RCC 7860 (cell line): ENCODE measurements around the gene EXD1.
A peak's percentile ranks its signal among the peaks of the same experiment; 100 is the strongest.
"Not testable (repeated sequence)": the region's sequence is repeated elsewhere in the genome, so short reads cannot be mapped to it uniquely, and the experiment has no call there.

Experiments
- DNase-seq: peaks from one replicate; pipeline ENCODE4 v3.0.0-alpha.2; 2015; ENCODE audit warnings: low spot score
- FAIRE-seq: peaks from 2 replicates; lab custom pipeline; 2012; peaks lifted over from hg19 to GRCh38; lab: Jason Lieb, UNC

Gene EXD1

GRCh38 chr15:41230650-41231421 lies at the start of gene EXD1, which contains the start of gene CHP1:
TSS of gene EXD1 (minus strand) at chr15:41230757. CDS start at chr15:41226575, 4,182 bp downstream.
TSS of gene CHP1 (plus strand) at chr15:41231268. CDS start at chr15:41231383, 115 bp downstream.
- DNase-seq (peak; percentile 93), FAIRE-seq (peak; percentile 83)

GRCh38 chr15:41279535-41280283 lies 49.2 kb upstream of the EXD1 start:
- no peak for FAIRE-seq
- no peak for DNase-seq

- no peak for FAIRE-seq
- no peak for DNase-seq
These were observed 47.8 kb upstream of the EXD1 start for GRCh38 chr15:41278319-41278718.

GRCh38 chr15:41276831-41277230 lies 46.3 kb upstream of the EXD1 start:
- DNase-seq (peak; percentile 36), FAIRE-seq (no peak)

- FAIRE-seq, result no peak
These were observed 39.3 kb upstream of the EXD1 start for GRCh38 chr15:41269887-41270286.

GRCh38 chr15:41263891-41264351 lies 33.4 kb upstream of the EXD1 start:
- DNase-seq (no peak), FAIRE-seq (no peak)

More at GRCh38 chr15:41269887-41270286, 39.3 kb upstream of the EXD1 start:
- DNase-seq, result no peak

GRCh38 chr15:41262571-41262970 lies 32.0 kb upstream of the EXD1 start:
- no peak for FAIRE-seq

GRCh38 chr15:41260924-41261323 lies 30.4 kb upstream of the EXD1 start:
- FAIRE-seq, DNase-seq: not testable (repeated sequence)

More at GRCh38 chr15:41262571-41262970, 32.0 kb upstream of the EXD1 start:
- no peak for DNase-seq

- DNase-seq, result no peak
- FAIRE-seq, result no peak
These were observed 29.1 kb upstream of the EXD1 start for GRCh38 chr15:41259546-41260189.

- no peak for DNase-seq
- FAIRE-seq, result no peak
These were observed 28.4 kb upstream of the EXD1 start for GRCh38 chr15:41258750-41259471.

GRCh38 chr15:41256577-41257038 lies 26.1 kb upstream of the EXD1 start:
- no peak for DNase-seq
- no peak for FAIRE-seq

GRCh38 chr15:41256103-41256502 lies 25.5 kb upstream of the EXD1 start:
- FAIRE-seq, result no peak

GRCh38 chr15:41254560-41254959 lies 24.0 kb upstream of the EXD1 start:
- FAIRE-seq (no peak), DNase-seq (no peak)

More at GRCh38 chr15:41256103-41256502, 25.5 kb upstream of the EXD1 start:
- DNase-seq, result no peak

GRCh38 chr15:41251411-41251810 lies 20.9 kb upstream of the EXD1 start:
- FAIRE-seq (no peak), DNase-seq (no peak)

- not testable (repeated sequence) for DNase-seq, FAIRE-seq
These were observed 20.2 kb upstream of the EXD1 start for GRCh38 chr15:41250745-41251144.

- DNase-seq (no peak), FAIRE-seq (no peak)
These were observed 10.8 kb upstream of the EXD1 start for GRCh38 chr15:41241221-41241964.

- FAIRE-seq (no peak), DNase-seq (no peak)
These were observed 7.5 kb upstream of the EXD1 start for GRCh38 chr15:41238100-41238499.

GRCh38 chr15:41235929-41236328 lies 5.4 kb upstream of the EXD1 start:
- FAIRE-seq, result no peak
- no peak for DNase-seq

- FAIRE-seq, result not testable (repeated sequence)
These were observed 4.7 kb upstream of the EXD1 start for GRCh38 chr15:41235228-41235627.

GRCh38 chr15:41233367-41233771 lies 2.8 kb upstream of the EXD1 start:
- DNase-seq (no peak), FAIRE-seq (no peak)

More at GRCh38 chr15:41235228-41235627, 4.7 kb upstream of the EXD1 start:
- DNase-seq, result not testable (repeated sequence)
